HCT116 (cell line): ENCODE measurements around the gene CNNM4. TPM values are rescaled to one million over a fixed set of nuclear protein-coding genes. Genes with fewer than 3 reads are reported as not detected.

ENCODE experiments used
- ATAC-seq: fragments of 200-7000 bp; cut with Tn5 transposase; 2 replicates; pipeline ENCODE4 v1.9.1; 2020; ENCODE audit warnings: mild to moderate bottlenecking, moderate library complexity
- BruUV-seq: library from RNA; stranded (reverse); fragments of 400-500 nt; replicated peaks from 2 replicates; lab custom pipeline; 2021; lab: Mats Ljungman, UMichigan
- CTCF ChIA-PET: fragments of 300-600 bp; sonication (Branson Sonifier 250); formaldehyde crosslinking; loops from one replicate; lab custom pipeline; 2021; ENCODE audit warnings: antibody characterized with exemption; lab: Charles Lee
- POLR2A ChIA-PET: fragments of 300-600, 350-600 bp; sonication (Branson Sonifier 250); formaldehyde crosslinking; loops from one replicate; lab custom pipeline; 2021; ENCODE audit warnings: antibody characterized with exemption; lab: Charles Lee
- RAD21 ChIA-PET, 2 experiments: fragments of 300-600 bp; sonication (Branson Sonifier 250); formaldehyde crosslinking; loops; one replicate each; lab custom pipeline; 2023; ENCODE audit warnings: low total read pairs in 2 of 2; ENCODE audit not compliant: uncharacterized antibody in 2 of 2, unreplicated experiment in 2 of 2, low non-redundant PET in 1 of 2; lab: Charles Lee
- DNase-seq: peaks from one replicate; pipeline ENCODE4 v3.0.0-alpha.2; 2010; ENCODE audit warnings: low read depth, low spot score
- H2AFZ ChIP-seq: fragments of 200-600 bp; shearing (Covaris generic), sonication (generic); 2 replicates; pipeline ENCODE4 v1.6.1; 2017; ENCODE audit warnings: low read depth, mixed run types, mixed read lengths, antibody characterized with exemption, low read length; ENCODE audit not compliant: poor library complexity, severe bottlenecking
- H3K27ac ChIP-seq: 2 replicates; pipeline ENCODE4 v1.5.1; 2012; ENCODE audit warnings: low read depth, low read length
- H3K27me3 ChIP-seq: fragments of 200-600 bp; sonication (generic); 2 replicates; pipeline ENCODE4 v1.6.1; 2016; ENCODE audit warnings: mixed run types, low read length, mixed read lengths; ENCODE audit not compliant: insufficient read depth
- H3K36me3 ChIP-seq, 2 experiments: fragments of 200-500 bp in 1 of 2; fragments of 200-600 bp in 1 of 2; sonication (Bioruptor generic) in 1 of 2; sonication (generic) in 1 of 2; 2 replicates each; pipeline versions ENCODE4 v1.5.1 to v1.6.1; 2014 to 2016; ENCODE audit warnings: low read length in 2 of 2, inconsistent platforms in 1 of 2, mixed read lengths in 1 of 2, mixed run types in 1 of 2; ENCODE audit not compliant: insufficient read depth in 2 of 2, control insufficient read depth in 1 of 2
- H3K4me1 ChIP-seq, 2 experiments: fragments of 200-600 bp in 1 of 2; sonication (generic) in 1 of 2; 2 replicates each; pipeline versions ENCODE4 v1.5.1 to v1.6.1; 2012 to 2017; ENCODE audit warnings: low read length in 2 of 2, inconsistent platforms in 1 of 2, mild to moderate bottlenecking in 1 of 2, mixed read lengths in 1 of 2, mixed run types in 1 of 2, moderate library complexity in 1 of 2; ENCODE audit not compliant: insufficient read depth in 2 of 2, control insufficient read depth in 1 of 2
- H3K4me2 ChIP-seq: fragments of 200-600 bp; sonication (generic); 2 replicates; pipeline ENCODE4 v1.6.1; 2017; ENCODE audit warnings: mixed run types, low read length, mixed read lengths
- H3K4me3 ChIP-seq, 2 experiments: fragments of 200-600 bp in 1 of 2; sonication (generic) in 1 of 2; replicated peaks in 1 of 2; 2 replicates each; pipeline ENCODE4 v1.5.1; 2011 to 2016; ENCODE audit warnings: low read length in 2 of 2, control low read depth in 1 of 2, low read depth in 1 of 2, mild to moderate bottlenecking in 1 of 2, mixed read lengths in 1 of 2, mixed run types in 1 of 2
- H3K79me2 ChIP-seq: fragments of 200-600 bp; sonication (generic); 2 replicates; pipeline ENCODE4 v1.6.1; 2017; ENCODE audit warnings: mild to moderate bottlenecking, mixed run types, low read length, moderate library complexity, mixed read lengths; ENCODE audit not compliant: insufficient read depth
- H3K9ac ChIP-seq: fragments of 200-600 bp; sonication (generic); 2 replicates; pipeline ENCODE4 v1.6.1; 2016; ENCODE audit warnings: low read length, mixed read lengths
- H3K9me2 ChIP-seq: fragments of 200-600 bp; sonication (generic), shearing (Covaris generic); 2 replicates; pipeline ENCODE4 v1.6.1; 2017; ENCODE audit warnings: mixed run types, mild to moderate bottlenecking, moderate library complexity; ENCODE audit not compliant: insufficient read depth
- H3K9me3 ChIP-seq, 2 experiments: fragments of 200-500 bp in 1 of 2; fragments of 200-600 bp in 1 of 2; sonication (Bioruptor generic) in 1 of 2; sonication (generic) in 1 of 2; 2 replicates each; pipeline ENCODE4 v1.6.1; 2014 to 2017; ENCODE audit warnings: low read length in 2 of 2, mixed read lengths in 2 of 2, inconsistent platforms in 1 of 2, low read depth in 1 of 2, mild to moderate bottlenecking in 1 of 2, mixed run types in 1 of 2, moderate library complexity in 1 of 2; ENCODE audit not compliant: control insufficient read depth in 1 of 2, insufficient read depth in 1 of 2
- H4K20me1 ChIP-seq: fragments of 200-600 bp; sonication (generic), shearing (Covaris generic); 2 replicates; pipeline ENCODE4 v1.6.1; 2017; ENCODE audit warnings: mixed run types, mild to moderate bottlenecking, moderate library complexity; ENCODE audit not compliant: insufficient read depth
- CBX3 ChIP-seq: IDR thresholded peaks from 2 replicates; pipeline ENCODE4 v1.6.1; 2012; ENCODE audit warnings: low read depth
- EGR1 ChIP-seq: IDR thresholded peaks from 2 replicates; pipeline ENCODE4 v1.6.1; 2012; ENCODE audit warnings: low read depth
- JUND ChIP-seq: IDR thresholded peaks from 2 replicates; pipeline ENCODE4 v1.6.1; 2012
- POLR2A ChIP-seq: IDR thresholded peaks from 2 replicates; pipeline ENCODE4 v1.7.0; 2011; ENCODE audit warnings: borderline replicate concordance; ENCODE audit not compliant: insufficient read depth, insufficient read length; ENCODE audit errors: extremely low read depth
- POLR2AphosphoS5 ChIP-seq: IDR thresholded peaks from 2 replicates; pipeline ENCODE4 v1.6.1; 2011; ENCODE audit warnings: mild to moderate bottlenecking, low read depth, low read length, moderate library complexity
- RAD21 ChIP-seq: IDR thresholded peaks from 2 replicates; pipeline ENCODE4 v1.6.1; 2012; ENCODE audit warnings: low read depth, mild to moderate bottlenecking
- SIN3A ChIP-seq: IDR thresholded peaks from 2 replicates; pipeline ENCODE4 v1.6.1; 2012; ENCODE audit warnings: low read depth
- SP1 ChIP-seq: IDR thresholded peaks from 2 replicates; pipeline ENCODE4 v1.6.1; 2012; ENCODE audit warnings: low read depth
- SRF ChIP-seq: IDR thresholded peaks from 2 replicates; pipeline ENCODE4 v1.6.1; 2012; ENCODE audit warnings: low read depth
- YY1 ChIP-seq: IDR thresholded peaks from 2 replicates; pipeline ENCODE4 v1.6.1; 2011; ENCODE audit warnings: low read length, low read depth, moderate library complexity, mild to moderate bottlenecking; ENCODE audit not compliant: insufficient replicate concordance; ENCODE audit errors: extremely low read depth
- ZFX ChIP-seq: fragments of 450-650 bp; IDR thresholded peaks from 2 replicates; pipeline ENCODE4 v1.6.1; 2017
- ZNF274 ChIP-seq: fragments of 200-500 bp; sonication (Bioruptor generic); IDR thresholded peaks from 2 replicates; pipeline ENCODE4 v1.6.1; 2014; ENCODE audit warnings: mild to moderate bottlenecking, low read depth, low read length, inconsistent platforms
- intact Hi-C: fragments of 100-400 bp; cut with micrococcal nuclease; formaldehyde crosslinking; loops from 2 replicates; pipeline ENCODE4 v1.10.0; 2022
- total RNA-seq: library from RNA; stranded (reverse); gene quantifications from one replicate; pipeline ENCODE4 v1.2.1, GENCODE V29; 2021; ENCODE audit not compliant: unreplicated experiment
- TF ChIP-seq, protein P1 (sequence below): IDR thresholded peaks from 2 replicates; pipeline ENCODE4 v1.6.1; 2012
- TF ChIP-seq, protein P2 (sequence below), 3 experiments: fragments of 200-600 bp in 1 of 3; sonication (generic) in 1 of 3; IDR thresholded peaks in 2 of 3; conservative IDR thresholded peaks in 1 of 3; 2 replicates each; pipeline ENCODE4 v1.5.1; 2012 to 2017; ENCODE audit warnings: low read depth in 2 of 3, low read length in 2 of 3, antibody characterized with exemption in 1 of 3, borderline replicate concordance in 1 of 3, control low read depth in 1 of 3, mild to moderate bottlenecking in 1 of 3, mixed read lengths in 1 of 3, mixed run types in 1 of 3, moderate library complexity in 1 of 3; ENCODE audit not compliant: insufficient read depth in 1 of 3

Gene CNNM4
- total RNA-seq, 1 experiment from 2014 or later, result 7.9 TPM

DNA sequence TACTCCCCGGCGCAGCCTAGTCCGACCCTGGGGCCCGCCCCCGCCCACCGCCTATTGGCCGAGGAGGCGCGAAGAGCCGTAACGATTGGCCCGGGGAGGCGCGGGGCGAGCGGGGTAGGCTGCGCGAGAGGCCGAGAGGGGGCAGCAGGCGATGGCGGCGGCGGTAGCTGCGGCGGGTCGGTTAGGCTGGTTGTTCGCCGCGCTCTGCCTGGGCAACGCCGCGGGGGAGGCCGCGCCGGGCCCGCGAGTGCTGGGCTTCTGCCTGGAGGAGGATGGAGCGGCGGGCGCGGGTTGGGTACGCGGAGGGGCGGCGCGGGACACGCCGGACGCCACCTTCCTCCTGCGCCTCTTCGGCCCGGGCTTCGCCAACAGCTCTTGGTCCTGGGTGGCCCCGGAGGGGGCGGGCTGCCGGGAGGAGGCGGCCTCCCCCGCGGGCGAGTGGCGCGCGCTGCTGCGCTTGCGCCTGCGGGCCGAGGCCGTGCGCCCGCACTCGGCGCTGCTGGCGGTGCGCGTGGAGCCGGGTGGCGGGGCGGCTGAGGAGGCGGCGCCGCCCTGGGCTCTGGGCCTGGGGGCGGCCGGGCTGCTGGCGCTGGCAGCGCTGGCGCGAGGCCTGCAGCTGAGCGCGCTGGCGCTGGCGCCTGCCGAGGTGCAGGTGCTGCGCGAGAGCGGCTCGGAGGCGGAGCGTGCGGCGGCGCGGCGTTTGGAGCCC lies 55.6 kb downstream of the CNNM4 start, which contains the start of gene CNNM3:
TSS of gene CNNM3 (plus strand) at position 142 of the 709 bp plus-strand sequence. CDS start at position 152, 10 bp downstream.
- DNase-seq, result peak; percentile 71
- peak; percentile 45 for TF ChIP-seq POLR2A
- TF ChIP-seq RAD21, result no peak
- no peak for TF ChIP-seq ZNF274
- TF ChIP-seq CBX3, result no peak
- TF ChIP-seq, protein P1, sequence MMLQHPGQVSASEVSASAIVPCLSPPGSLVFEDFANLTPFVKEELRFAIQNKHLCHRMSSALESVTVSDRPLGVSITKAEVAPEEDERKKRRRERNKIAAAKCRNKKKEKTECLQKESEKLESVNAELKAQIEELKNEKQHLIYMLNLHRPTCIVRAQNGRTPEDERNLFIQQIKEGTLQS, result no peak
- peak; percentile 66; the same call in 1 of the 2 replicates for TF ChIP-seq EGR1
- TF ChIP-seq SP1, result peak; percentile 86
- no peak for TF ChIP-seq SRF
- TF ChIP-seq, protein P2, sequence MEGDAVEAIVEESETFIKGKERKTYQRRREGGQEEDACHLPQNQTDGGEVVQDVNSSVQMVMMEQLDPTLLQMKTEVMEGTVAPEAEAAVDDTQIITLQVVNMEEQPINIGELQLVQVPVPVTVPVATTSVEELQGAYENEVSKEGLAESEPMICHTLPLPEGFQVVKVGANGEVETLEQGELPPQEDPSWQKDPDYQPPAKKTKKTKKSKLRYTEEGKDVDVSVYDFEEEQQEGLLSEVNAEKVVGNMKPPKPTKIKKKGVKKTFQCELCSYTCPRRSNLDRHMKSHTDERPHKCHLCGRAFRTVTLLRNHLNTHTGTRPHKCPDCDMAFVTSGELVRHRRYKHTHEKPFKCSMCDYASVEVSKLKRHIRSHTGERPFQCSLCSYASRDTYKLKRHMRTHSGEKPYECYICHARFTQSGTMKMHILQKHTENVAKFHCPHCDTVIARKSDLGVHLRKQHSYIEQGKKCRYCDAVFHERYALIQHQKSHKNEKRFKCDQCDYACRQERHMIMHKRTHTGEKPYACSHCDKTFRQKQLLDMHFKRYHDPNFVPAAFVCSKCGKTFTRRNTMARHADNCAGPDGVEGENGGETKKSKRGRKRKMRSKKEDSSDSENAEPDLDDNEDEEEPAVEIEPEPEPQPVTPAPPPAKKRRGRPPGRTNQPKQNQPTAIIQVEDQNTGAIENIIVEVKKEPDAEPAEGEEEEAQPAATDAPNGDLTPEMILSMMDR (IDR thresholded peaks at IDR 0.05 in 2 of 3, conservative IDR thresholded peaks at IDR 0.05 in 1 of 3; ENCODE audit: borderline replicate concordance in 1 of 3, insufficient read depth in 1 of 3, low read depth in 2 of 3, low read length in 2 of 3), result peak in 2 of 3 experiments; percentile 43 to 62; a peak in 4 of 6 replicates
- no peak for TF ChIP-seq JUND
- peak; percentile 78 for TF ChIP-seq POLR2AphosphoS5
- TF ChIP-seq YY1, result peak; percentile 83
- TF ChIP-seq ZFX, result peak; percentile 86; the same call in 1 of the 2 replicates
- 0 out of 2 replicates have a peak, but pooled peaks have one; percentile 42 for TF ChIP-seq SIN3A
- Histone ChIP-seq H3K4me3 (peak within 1 kb of the TSS; percentile 67 to 79), H3K9me2 (no peaks in the 10 kb centered on the region), H3K9me3 (no peaks in the 10 kb centered on the region), H4K20me1 (no peaks in the 10 kb centered on the region), H3K9ac (peak within 1 kb of the TSS; percentile 75), H3K36me3 (peaks cover 0 to 9% of the 10 kb centered on the region in 2 experiments; a peak in 1 of 4 replicates), H3K27ac (peak within 1 kb of the TSS; percentile 91), H2AFZ (peak within 1 kb of the TSS; percentile 35), H3K79me2 (peaks cover 43% of the 10 kb centered on the region), H3K27me3 (no peaks in the 10 kb centered on the region), H3K4me2 (peak within 1 kb of the TSS; percentile 97), H3K4me1 (peaks cover 11 to 21% of the 10 kb centered on the region in 2 experiments)
- ATAC-seq, result peak; percentile 94
- ChIA-PET POLR2A (interaction anchor here (0.6 to 1.1 kb wide), 6 partner anchors 10 to 192 kb away, joined by 3 to 4 read pairs (median 3); no protein-coding TSS in a partner anchor), RAD21 (interaction anchor here in 1 of 2 experiments (0.6 kb wide), 1 partner anchor 135 kb away, joined by 3 read pairs; no protein-coding TSS in a partner anchor), CTCF (interaction anchor here (0.5 to 1.7 kb wide), 9 partner anchors 9 to 494 kb away, joined by 3 to 8 read pairs (median 3); partner anchors contain the start of genes ANKRD36 and ANKRD39)
- no TSS peak for BruUV-seq
- intact Hi-C loops, result loop anchor here (2.0 kb wide), 1 partner anchor 53 kb away; no protein-coding TSS in a partner anchor
